Neural cell (in vitro differentiated cells): Measurements from ENCODE around the gene UNC79.

Experiments
- EP300 ChIP-seq: fragments of 450-650 bp; conservative IDR thresholded peaks from 2 replicates; pipeline ENCODE4 v1.6.1; 2014; ENCODE audit warnings: antibody characterized with exemption, mild to moderate bottlenecking, moderate library complexity; ENCODE audit not compliant: poor library complexity, severe bottlenecking
- EZH2 ChIP-seq: fragments of 200-600, 300-800 bp; shearing (Covaris generic), sonication (generic); IDR thresholded peaks from 2 replicates; pipeline ENCODE4 v1.6.1; 2014; ENCODE audit warnings: antibody characterized with exemption, low read length, borderline replicate concordance, mild to moderate bottlenecking; ENCODE audit not compliant: insufficient read depth, poor library complexity, severe bottlenecking
- MXI1 ChIP-seq: fragments of 450-650 bp; conservative IDR thresholded peaks from 2 replicates; pipeline ENCODE4 v1.6.1; 2014; ENCODE audit warnings: antibody characterized with exemption, mild to moderate bottlenecking; ENCODE audit not compliant: poor library complexity, severe bottlenecking
- POLR2AphosphoS5 ChIP-seq: IDR thresholded peaks from 2 replicates; pipeline ENCODE4 v1.6.1; 2012
- RAD21 ChIP-seq: fragments of 450-650 bp; conservative IDR thresholded peaks from 2 replicates; pipeline ENCODE4 v1.6.1; 2014; ENCODE audit warnings: antibody characterized with exemption, mild to moderate bottlenecking, moderate library complexity
- SMC3 ChIP-seq: fragments of 450-650 bp; conservative IDR thresholded peaks from 2 replicates; pipeline ENCODE4 v1.6.1; 2014; ENCODE audit warnings: antibody characterized with exemption, mild to moderate bottlenecking, moderate library complexity; ENCODE audit not compliant: poor library complexity
- TAF1 ChIP-seq: IDR thresholded peaks from 2 replicates; pipeline ENCODE4 v1.6.1; 2012; ENCODE audit warnings: low read depth
- TF ChIP-seq, protein P1 (sequence below): IDR thresholded peaks from 2 replicates; pipeline ENCODE4 v1.6.1; 2012; ENCODE audit warnings: borderline replicate concordance
- TF ChIP-seq, protein P2 (sequence below): fragments of 450-650 bp; IDR thresholded peaks from 2 replicates; pipeline ENCODE4 v1.5.1; 2014; ENCODE audit warnings: antibody characterized with exemption, mild to moderate bottlenecking, moderate library complexity; ENCODE audit not compliant: poor library complexity, severe bottlenecking

DNA sequence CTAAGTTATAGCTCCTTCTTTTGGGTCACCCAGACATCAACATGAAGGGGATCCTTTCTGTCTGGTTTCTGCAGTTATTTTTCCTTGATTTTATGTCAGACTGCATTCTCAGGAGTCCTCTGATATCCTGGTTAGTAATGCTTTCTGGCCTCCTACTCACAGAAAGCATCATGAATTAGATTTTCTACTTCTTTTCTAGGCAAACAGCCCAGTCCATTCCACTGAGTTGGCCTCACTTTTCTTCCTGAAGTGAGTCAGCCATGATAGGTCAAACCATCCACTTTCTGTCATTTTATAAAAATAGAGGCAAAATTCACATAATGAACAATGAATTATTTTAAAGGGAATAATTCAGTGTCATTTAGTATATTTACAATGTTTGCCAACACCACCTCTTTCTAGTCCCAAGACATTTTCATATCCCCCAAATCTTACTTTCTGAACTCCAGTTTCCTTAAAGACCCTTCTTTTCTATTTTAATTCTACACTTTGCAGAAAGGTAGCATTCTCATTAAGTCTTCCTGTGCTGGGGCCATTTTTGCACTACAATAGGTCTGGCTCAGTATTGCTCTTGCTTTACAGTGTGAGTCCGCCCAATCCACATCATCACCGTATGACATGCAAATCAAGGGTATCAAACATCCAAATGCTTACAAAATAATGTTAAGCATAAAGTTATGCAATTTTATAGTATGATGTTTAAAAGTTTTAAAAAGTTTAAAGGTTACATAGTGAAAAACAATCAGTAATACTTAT is 95.1 kb downstream of the UNC79 start:
- TF ChIP-seq, protein P1, sequence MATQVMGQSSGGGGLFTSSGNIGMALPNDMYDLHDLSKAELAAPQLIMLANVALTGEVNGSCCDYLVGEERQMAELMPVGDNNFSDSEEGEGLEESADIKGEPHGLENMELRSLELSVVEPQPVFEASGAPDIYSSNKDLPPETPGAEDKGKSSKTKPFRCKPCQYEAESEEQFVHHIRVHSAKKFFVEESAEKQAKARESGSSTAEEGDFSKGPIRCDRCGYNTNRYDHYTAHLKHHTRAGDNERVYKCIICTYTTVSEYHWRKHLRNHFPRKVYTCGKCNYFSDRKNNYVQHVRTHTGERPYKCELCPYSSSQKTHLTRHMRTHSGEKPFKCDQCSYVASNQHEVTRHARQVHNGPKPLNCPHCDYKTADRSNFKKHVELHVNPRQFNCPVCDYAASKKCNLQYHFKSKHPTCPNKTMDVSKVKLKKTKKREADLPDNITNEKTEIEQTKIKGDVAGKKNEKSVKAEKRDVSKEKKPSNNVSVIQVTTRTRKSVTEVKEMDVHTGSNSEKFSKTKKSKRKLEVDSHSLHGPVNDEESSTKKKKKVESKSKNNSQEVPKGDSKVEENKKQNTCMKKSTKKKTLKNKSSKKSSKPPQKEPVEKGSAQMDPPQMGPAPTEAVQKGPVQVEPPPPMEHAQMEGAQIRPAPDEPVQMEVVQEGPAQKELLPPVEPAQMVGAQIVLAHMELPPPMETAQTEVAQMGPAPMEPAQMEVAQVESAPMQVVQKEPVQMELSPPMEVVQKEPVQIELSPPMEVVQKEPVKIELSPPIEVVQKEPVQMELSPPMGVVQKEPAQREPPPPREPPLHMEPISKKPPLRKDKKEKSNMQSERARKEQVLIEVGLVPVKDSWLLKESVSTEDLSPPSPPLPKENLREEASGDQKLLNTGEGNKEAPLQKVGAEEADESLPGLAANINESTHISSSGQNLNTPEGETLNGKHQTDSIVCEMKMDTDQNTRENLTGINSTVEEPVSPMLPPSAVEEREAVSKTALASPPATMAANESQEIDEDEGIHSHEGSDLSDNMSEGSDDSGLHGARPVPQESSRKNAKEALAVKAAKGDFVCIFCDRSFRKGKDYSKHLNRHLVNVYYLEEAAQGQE = no peak
- TF ChIP-seq, protein P2, sequence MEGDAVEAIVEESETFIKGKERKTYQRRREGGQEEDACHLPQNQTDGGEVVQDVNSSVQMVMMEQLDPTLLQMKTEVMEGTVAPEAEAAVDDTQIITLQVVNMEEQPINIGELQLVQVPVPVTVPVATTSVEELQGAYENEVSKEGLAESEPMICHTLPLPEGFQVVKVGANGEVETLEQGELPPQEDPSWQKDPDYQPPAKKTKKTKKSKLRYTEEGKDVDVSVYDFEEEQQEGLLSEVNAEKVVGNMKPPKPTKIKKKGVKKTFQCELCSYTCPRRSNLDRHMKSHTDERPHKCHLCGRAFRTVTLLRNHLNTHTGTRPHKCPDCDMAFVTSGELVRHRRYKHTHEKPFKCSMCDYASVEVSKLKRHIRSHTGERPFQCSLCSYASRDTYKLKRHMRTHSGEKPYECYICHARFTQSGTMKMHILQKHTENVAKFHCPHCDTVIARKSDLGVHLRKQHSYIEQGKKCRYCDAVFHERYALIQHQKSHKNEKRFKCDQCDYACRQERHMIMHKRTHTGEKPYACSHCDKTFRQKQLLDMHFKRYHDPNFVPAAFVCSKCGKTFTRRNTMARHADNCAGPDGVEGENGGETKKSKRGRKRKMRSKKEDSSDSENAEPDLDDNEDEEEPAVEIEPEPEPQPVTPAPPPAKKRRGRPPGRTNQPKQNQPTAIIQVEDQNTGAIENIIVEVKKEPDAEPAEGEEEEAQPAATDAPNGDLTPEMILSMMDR = no peak
- no peak for TF ChIP-seq EZH2
- TF ChIP-seq EP300 = no peak
- no peak for TF ChIP-seq POLR2AphosphoS5
- no peak for TF ChIP-seq TAF1
- no peak for TF ChIP-seq RAD21
- TF ChIP-seq MXI1 = no peak
- TF ChIP-seq SMC3 = no peak
